GM06990 (cell line): ENCODE data around the gene DLG2.

Experiments
- DNase-seq: peaks from one replicate; pipeline ENCODE4 v3.0.0-alpha.2; 2011; ENCODE audit not compliant: insufficient read length; ENCODE audit errors: extremely low read depth
- H3K27me3 ChIP-seq: replicated peaks from 2 replicates; pipeline ENCODE4 v1.6.0; 2011; ENCODE audit warnings: low read length; ENCODE audit not compliant: control insufficient read depth, insufficient read depth
- H3K36me3 ChIP-seq: 2 replicates; pipeline ENCODE4 v1.5.1; 2011; ENCODE audit warnings: low read length; ENCODE audit not compliant: control insufficient read depth, insufficient read depth
- H3K4me3 ChIP-seq: replicated peaks from 2 replicates; pipeline ENCODE4 v1.5.1; 2011; ENCODE audit warnings: low read depth, mild to moderate bottlenecking, control low read depth, low read length
- CTCF ChIP-seq: IDR thresholded peaks from 2 replicates; pipeline ENCODE4 v1.5.1; 2011; ENCODE audit warnings: low read length, control low read depth, mild to moderate bottlenecking, inconsistent platforms; ENCODE audit not compliant: insufficient read depth, poor library complexity, severe bottlenecking

DLG2 gene

GRCh38 chr11:83671289-83671688 is 1955.9 kb downstream of the DLG2 start:
- DNase-seq, result no peak
- TF ChIP-seq CTCF, result no peak
- Histone ChIP-seq H3K27me3 (no peaks in the 10 kb centered on the region), H3K36me3 (no peaks in the 10 kb centered on the region), H3K4me3 (no peak overlapping the region)

GRCh38 chr11:83666149-83666548 is 1961.0 kb downstream of the DLG2 start:
- no peak for DNase-seq
- H3K27me3 ChIP-seq, result no peaks in the 10 kb centered on the region
- no peaks in the 10 kb centered on the region for H3K36me3 ChIP-seq
- no peak for TF ChIP-seq CTCF
- H3K4me3 ChIP-seq, result no peak overlapping the region

- Histone ChIP-seq H3K27me3 (no peaks in the 10 kb centered on the region), H3K36me3 (no peaks in the 10 kb centered on the region), H3K4me3 (no peak overlapping the region)
- DNase-seq, result no peak
- TF ChIP-seq CTCF, result no peak
Observed at GRCh38 chr11:83663988-83664387, 1963.2 kb downstream of the DLG2 start.

- Histone ChIP-seq H3K27me3 (no peaks in the 10 kb centered on the region), H3K4me3 (no peak overlapping the region), H3K36me3 (no peaks in the 10 kb centered on the region)
- no peak for DNase-seq
- no peak for TF ChIP-seq CTCF
Observed at GRCh38 chr11:83663446-83663845, 1963.7 kb downstream of the DLG2 start.

- no peaks in the 10 kb centered on the region for H3K36me3 ChIP-seq
- H3K4me3 ChIP-seq, result no peak overlapping the region
- no peak for TF ChIP-seq CTCF
- H3K27me3 ChIP-seq, result no peaks in the 10 kb centered on the region
- DNase-seq, result no peak
Observed at GRCh38 chr11:83662494-83662893, 1964.7 kb downstream of the DLG2 start.

GRCh38 chr11:83661491-83662350 is 1965.4 kb downstream of the DLG2 start:
- DNase-seq, result no peak
- TF ChIP-seq CTCF, result no peak
- Histone ChIP-seq H3K4me3 (no peak overlapping the region), H3K27me3 (no peaks in the 10 kb centered on the region), H3K36me3 (no peaks in the 10 kb centered on the region)
